NCI-H187 (cell line): Measurements from ENCODE around the gene C11orf65.

Experiments
- DNase-seq, 2 experiments: peaks; one replicate each; lab custom pipeline; 2025; lab: John Stamatoyannopoulos, UW

Gene C11orf65, protein sequence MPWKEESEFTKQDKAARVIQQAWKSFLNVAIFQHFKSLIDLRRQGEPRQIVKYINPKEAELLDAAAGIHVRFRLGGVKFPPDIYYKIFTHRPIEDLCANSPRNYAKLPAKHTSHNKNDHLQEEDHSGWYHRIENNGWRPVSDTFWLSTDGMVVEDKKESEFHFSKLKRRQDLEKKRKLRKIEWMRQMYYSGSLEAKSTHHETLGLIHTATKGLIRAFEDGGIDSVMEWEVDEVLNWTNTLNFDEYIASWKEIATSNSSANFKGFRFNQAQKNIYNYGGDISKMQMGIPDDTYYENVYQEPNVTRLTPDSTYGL

DNA sequence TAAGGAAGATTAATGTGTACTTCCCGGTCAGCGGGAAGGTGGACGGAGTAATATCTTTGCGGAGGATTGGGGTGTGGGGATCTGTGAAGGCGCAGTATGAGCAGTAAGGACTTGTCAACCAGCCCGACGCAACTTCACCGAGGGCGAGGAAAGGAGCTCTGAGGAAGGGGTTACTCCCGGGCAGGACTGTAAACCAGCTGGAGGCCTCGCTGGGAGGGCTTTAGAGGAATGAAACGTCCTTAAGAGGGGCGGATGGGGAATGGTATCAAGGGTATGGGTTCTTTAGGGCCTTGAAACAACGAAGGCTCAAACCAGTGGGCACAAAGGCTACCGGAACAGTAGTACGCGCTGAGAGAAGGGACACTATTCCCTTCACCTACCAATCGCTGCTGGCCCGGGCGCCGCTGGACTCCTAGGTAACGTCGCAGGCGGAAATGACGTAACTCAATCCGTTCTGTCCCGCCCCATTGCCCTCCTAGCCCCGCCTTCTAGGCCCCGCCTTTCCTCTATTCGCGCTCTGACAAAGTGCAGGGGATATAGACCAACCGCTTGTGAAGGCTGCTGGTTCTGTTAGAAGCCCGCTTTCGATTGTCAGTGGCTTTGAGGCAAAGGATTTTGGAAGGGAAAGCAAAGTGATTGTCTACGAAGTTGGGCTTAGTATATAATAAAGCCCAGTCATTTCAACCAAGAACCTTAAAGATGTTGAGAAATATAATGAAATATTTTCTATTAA is at the start of gene C11orf65:
Gene C11orf65, minus strand, starts transcription at position 439 of the 733 bp plus-strand sequence. CDS start 5,970 bp downstream, outside the sequence.
- DNase-seq: peak; percentile 95 to 98

DNA sequence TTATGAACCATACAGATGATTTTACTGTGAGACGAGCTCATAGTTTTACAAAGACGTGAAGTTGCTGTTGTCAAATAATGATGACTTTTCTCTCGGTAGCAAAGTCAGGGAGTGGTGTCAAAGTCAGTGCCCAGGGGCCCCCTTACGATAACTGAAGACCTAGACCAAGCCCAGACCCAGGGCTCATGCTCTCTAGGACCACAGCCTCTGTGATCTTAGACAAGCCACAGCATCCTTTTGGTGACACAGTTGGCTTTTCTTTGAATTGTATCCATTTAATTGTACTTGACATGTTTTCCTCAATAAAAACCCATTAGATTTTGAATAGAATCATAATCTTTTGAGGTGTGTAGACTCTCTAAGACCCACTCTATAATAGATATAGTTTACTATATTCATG is 48.8 kb upstream of the C11orf65 start:
- DNase-seq: no peak

DNA sequence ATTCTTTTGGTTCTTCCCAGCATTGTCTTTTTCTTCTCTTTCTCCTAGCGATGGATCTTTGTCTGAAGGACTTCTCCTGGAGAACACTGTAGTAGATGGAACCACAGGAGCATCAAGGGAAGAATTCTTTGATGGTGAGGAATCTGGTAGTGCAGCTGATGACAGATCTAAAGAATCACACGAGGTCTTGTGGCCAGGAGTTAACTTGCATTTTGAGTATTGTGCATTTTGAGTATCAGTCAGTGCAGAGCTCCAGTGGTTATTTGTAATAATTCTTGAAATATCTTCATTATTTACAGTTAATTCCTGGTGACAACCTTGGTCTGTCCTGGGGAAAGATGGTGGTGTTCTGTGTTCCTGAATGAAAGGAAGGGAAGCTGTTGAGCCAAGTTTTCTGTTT is 45.4 kb upstream of the C11orf65 start:
- no peak for DNase-seq

DNA sequence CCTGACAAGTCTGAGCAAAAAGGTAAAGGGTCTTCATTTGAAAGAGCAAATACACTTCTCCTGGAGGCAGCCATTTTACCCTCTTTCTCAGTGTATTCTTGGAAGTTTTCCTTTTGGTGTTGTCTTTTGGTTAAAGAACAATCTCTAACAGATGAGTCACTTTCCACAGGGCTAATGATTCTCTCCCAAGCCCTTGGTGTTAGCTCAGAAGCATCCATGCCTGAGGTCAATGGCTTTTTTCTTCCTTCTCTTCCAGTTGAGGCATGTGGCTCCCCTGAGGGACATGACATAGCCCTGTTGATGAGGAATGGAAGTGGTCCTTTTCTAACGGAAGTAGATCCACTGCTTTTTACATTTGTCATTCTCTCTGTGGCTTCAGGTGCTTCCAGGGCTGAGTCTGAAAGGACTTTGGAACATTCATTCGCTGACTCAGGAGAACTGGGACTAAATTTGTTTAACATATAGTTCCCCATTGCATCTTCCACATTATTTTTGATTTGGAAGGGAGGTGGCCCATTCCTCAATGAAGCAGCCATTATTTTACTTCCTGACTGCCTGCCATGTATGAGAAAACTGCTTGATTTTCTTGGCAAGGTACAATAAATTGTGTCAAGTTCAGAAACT is 44.6 kb upstream of the C11orf65 start:
- no peak for DNase-seq

DNA sequence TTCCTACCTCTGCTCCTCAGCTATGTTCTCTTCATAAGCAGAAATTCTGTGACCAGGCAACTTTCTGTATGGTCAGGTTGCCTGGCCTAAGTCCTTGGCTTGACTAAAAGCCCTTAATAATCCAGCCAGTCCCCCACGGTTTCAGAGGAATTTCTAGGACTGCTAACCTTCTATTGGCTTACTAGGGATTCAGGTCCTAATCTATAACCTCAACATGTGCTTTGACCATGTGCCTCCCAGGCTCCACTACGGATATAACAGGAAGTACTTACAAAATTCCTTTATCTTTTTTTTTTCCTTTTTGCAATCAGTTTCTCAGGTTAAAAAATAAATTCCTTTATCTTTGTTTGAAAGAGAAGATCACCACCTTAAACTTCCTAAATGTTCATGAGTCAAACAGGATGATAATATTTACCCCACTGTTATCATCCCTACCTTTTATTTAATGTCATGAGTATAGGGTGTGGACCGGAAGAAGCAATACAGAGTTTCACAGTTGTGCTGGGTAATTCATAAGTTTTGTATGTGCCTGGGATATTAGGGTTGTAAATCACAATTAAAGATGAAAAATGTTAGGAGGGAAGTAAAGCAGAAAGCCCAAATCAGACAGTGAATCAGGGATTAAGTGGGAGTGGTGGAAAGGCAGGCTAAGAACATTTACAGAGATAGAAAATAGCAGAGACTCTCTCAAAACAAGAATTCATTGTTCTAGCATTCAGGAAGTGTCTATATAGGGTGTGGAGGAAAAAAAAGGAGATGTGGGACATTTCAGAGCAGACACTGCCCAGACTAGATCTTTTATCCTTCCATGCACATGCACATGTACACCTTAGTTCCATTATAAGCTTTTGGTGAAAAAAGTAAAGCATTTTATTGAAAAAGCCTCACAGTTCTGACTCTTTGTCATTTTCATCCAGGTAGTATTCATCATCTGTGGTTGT is 41.6 kb upstream of the C11orf65 start:
- no peak for DNase-seq

DNA sequence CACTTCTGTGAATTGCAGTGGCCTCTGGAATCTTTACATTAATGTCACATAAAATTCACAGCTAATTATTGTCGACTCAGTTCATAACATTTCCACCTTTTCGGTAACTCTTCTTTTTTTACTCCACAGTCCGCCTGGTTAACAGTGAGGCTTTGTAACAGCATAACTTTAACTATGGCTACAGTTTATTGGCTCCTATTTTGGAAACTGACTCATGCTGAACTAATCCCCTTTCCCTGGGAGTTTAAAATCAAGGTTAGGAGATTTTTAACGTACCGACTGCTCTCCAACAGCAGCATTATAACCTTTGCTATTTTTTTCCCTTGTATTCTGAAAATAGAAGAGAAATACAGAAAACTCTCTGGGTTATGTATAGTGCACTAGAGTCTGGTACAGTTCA is 34.1 kb upstream of the C11orf65 start:
- no peak for DNase-seq

DNA sequence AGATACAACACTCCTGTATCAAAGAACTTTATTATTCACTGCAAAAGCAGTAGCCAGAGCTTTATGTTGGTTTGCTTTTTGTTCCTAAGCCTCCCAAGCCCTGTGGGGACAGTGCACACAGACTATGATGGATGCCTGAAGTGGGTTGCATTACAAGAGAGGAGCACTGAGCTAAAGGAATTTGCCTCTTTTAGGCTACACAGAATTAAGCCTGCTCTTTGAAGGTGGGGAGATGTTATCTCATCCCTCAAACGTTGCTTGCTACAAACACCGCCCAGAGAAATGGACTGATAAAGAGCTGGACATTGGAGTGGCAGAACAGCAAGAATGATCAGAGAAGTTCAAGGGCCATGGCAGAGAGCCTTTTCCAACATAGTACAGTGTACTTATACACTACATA is 33.4 kb upstream of the C11orf65 start:
- DNase-seq: no peak

DNA sequence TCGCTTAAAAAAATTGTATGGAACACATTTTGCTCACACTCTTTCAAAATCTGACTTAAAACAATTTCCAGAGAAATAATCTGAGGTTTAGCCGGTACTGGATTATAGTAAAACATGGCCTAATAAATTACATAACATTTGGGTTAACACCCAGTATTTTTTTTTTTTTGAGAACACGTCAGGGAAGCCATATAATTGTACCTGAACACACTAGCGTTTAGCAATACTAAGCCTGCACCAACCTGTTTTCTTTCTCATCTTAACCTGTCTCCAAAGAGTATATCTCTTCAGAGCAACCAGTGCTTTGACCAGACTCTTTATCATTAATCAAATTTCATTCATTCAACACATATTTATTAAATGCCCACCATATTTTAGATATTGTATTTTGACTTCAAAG is 32.8 kb upstream of the C11orf65 start:
- no peak for DNase-seq

DNA sequence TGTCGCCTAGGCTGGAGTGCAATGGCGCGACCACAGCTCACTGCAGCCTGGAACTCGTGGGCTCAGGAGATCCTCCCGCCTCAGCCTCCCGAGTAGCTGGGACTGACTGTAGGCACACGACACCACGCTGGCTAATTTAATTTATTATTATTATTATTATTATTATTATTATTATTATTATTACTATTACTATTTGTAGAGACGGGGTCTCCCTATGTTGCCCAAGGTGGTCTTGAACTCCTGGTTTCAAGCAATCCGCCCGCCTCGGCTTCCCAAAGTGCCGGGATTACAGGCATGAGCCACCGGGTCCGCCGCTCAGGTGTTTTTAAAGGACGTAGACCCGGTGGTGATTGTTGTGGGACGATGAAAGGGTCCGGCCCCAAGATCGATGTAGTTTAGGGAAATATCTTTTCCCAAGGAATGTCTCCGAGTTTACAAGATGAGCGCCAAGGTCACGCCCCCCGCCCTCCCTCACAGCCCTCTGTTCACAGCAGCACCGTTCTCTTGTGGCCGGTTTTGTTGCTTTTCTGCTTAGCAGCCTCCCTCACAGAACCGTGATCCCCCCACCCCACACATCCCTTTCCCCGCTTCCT is 31.6 kb upstream of the C11orf65 start:
- no peak for DNase-seq

DNA sequence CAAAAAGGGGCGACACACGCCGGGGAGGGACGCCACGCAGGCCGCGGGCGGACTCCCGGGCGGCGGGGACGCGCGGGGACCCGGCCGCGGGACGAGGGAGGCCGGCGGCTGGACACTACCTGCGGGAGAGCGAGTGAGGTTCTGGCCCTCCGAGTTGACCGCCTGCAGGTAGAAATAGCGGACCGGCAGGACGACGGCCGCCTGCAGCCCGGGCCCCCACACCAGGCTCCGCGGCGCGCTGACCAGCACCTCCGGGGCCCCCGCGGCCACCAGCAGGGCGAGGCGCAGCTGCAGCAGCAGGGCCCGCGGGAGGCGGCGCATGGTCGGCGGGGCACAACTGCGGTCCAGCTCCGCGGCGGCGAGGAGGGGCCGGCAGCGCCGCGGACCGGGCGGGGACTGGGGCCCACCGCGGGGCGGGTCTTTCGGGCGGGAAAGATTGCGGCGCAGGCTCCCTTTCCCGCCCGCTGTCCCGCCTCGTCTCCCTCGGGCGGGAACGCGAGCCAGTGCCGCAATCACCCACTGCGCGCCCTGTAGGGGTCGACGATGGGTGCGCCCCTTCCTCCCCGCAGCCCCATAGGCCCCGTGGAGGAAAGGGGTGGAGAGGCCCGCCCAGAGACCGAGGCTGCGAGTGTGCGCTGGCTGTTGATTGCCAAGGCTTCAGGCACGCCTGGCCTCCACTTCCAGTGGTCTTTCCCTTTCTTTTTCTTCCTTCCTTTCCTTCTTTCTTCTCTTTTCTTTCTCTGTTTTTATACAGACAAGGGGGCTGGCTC is 30.9 kb upstream of the C11orf65 start, which contains the start of gene POGLUT3:
Gene POGLUT3, minus strand, starts transcription at position 339 of the 770 bp plus-strand sequence. Its CDS starts 18 bp downstream, at position 321.
- no peak for DNase-seq

DNA sequence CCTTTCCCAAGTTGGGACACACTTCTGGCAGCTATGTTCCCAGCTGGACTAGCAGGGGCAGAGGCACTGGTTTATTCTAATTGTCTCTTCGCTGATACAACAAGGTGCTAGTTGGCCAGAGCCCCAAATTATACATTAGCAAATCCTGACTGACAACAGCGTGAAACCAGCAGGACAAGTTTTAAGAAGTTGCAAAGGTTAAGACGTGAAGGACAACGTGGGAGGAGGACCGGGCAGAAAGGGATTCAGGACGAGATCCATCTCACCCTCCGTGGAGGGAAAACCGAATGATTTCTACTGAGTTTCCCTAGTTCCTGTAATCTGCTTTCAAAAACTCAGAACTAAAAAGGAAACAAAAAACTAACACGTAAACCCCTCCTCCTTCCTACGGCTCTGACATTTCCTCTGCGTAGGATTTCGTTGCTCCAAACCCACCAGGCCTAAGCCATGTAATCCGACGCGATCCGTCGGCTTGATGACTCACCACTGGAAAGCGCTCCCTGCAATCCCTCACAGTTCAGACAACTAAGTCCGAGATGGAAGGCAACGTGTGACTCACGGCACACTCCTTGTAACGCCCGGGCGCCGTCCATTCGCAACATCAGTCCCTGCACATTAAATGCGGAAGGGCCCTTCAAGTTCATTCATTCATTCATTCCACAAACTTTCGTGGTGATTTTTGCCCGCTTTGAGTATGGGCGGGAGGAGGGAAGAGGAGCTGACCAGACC is 30.2 kb upstream of the C11orf65 start:
- no peak for DNase-seq

DNA sequence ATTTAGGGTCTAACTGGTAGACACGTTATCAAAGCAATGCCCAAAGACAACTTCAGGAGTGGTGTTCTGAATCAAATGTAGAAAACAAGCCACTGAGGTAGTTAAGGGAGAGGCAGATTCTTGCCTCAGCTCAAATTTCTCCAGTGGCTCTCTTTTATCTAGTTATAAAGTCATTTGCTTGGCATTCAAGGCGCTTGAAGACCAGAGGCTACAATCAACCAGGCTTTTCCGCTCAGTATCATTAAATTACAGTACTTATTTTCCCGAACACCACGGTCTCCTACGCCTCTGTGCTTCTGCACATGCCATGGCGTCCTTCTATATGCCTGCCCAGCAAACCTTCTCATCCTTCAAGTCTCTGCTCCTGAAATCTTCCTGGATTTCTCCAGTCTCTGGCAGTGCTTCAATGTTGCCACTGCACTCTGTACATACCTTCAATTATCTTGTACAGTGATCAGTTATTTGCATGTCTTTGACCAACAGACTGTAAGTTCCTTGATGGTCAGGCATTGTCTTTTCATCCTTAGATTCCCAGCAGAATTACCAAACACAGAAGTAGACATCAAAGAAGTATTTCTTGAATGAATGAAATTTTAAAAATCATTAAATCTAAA is 29.4 kb upstream of the C11orf65 start:
- no peak for DNase-seq

DNA sequence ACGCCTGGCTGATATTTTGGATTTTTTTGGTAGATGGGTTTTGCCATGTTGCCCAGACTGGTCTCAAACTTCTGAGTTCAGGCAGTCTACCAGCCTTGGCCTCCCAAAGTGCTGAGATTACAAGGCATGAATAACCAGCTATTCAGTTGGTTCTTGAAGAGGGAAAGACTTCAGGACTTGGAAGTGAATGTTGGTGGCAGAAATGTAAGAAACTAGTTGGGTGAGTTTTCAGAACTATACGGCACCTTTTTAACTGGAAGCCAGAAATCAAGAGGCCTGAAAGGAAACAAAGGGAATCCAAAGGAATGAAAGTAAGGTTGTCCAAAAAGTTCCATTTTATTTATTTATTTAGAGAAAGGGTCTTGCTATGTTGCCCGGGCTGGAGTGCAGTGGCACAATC is 28.0 kb upstream of the C11orf65 start:
- no peak for DNase-seq

DNA sequence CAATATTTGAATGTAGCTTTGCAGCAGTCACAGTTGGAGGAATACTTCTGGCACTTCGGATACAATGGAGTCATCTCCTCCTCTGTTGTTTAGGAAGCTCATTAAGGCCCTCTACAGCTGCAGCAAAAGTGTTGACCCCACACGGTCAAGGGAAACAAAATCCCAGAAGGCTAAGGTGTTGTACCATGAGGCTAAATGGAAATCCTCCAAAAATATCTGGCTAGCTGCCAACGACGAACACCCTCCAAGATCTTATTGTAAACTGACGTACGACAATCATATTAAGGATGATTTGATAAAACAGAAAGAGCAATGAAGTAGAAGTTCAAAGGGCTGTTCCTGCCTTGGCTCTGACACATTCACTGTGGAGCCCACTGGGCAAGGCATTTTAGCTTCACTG is 26.9 kb upstream of the C11orf65 start:
- no peak for DNase-seq

DNA sequence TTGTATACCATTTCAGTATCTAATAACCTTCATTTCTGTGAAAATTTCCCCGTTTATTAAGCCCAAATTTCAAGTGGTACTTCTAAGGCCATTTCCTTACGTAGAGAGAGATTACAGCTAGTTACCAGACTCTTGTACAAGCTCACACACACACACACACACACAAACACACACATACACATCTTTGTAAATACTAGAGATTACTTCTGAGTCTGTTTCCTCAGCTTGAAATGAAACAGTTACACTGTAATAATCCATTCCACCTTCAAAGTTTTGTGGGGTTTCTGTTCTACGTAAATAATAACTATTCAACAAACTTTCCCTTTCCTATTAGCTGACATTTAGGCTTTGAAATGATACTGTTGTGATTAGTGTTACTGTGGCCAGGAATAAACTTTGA is 24.6 kb upstream of the C11orf65 start:
- no peak for DNase-seq

DNA sequence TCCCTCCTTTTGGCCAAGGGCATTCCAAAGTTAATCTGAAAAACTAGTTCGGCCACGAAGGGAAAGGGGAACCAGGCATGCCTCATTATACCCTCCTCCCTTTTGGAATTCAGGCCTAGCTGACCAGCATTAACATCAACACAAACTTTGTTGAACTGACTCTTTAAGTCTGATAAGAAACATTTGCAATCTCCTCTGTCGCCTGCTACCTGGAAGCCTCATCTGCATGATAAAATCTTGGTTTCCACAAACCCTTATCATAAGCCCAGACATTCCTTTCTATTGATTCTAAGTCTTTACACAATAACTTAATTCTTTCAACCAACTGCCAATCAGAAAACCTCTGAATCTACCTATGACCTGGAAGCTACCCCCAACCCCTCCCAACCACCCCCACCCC is 19.5 kb upstream of the C11orf65 start:
- no peak for DNase-seq

DNA sequence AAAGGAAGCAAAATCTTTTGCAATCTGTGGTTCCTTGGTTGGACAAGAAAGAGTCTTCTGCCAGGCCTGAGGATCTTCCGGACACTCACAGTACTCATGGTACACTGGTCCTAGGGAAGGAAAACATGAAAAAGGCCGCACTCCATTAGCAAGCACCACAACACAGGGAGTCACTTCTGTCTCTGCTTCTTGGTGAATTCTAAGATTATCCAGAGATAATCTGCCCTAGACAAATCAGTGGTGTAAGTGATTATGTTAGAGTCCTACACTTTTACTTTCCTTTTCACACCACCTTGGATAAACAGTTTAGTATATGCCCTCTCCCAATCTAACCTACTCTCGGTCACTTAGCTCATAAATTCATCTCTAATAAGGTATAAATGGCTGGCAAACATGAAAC is 19.0 kb upstream of the C11orf65 start:
- DNase-seq: no peak

DNA sequence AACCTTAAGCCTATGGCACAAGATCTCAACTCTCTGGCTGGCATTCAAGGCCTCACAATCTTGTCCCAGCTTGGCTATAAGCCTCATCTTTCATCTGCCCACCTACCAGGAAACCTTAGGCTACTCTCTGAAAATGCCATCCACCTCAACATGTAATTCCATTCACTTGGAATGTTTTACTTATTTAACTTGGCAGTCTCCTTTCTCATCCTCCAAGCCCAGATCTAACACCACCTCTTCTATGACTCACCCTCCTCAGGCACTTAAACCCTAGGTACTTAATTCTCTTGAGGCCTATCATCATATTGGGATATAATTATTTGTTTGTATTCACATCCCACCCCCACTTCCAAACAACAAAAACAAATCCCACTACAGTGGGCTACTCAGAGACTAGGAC is 15.8 kb upstream of the C11orf65 start:
- no peak for DNase-seq

DNA sequence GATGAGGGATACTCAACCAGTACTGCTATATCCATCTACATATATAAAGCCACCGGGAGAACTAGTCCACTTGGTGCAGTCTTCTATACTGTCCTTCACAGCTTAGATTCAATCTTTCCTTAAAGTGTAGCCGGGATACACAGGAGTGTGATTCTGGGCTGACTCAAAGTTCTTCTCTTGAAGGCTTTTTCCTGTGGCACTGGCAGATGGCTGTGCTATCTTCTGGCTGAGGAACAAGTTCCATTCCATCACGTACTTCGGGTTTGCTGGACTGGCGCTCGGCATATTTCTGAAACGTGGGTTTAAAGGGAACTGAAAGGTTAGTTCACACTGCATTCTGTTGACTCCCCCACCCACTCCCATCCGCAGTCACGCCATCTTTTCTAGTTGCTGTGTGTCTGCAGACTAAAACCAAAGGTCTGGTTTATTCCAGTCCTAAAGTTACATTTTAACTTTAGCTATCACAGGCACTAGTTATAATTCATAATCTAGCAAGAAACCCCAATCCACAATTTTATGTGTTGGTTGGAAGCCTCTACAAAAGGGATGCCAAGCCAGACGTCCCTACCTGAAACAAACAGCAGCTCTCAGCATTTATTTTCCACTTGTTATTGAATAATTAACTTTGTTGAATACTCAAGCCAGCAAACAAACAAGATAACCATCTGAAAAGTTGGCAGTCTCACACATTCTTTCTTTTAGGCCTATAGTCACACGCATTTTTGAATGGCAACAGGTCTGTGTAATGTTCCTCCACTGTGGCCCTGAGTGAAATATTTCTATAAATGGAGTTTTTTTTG is 7.5 kb upstream of the C11orf65 start:
- DNase-seq: no peak
